COR-L47 (cell line): ENCODE measurements around the gene ZCCHC10.
A peak's percentile ranks its signal among the peaks of the same experiment; 100 is the strongest.
"Not testable (repeated sequence)": the region's sequence is repeated elsewhere in the genome, so short reads cannot be mapped to it uniquely, and the experiment has no call there.

ENCODE experiments used
- DNase-seq: peaks from one replicate; lab custom pipeline; 2025; lab: John Stamatoyannopoulos, UW

ZCCHC10 gene

DNA sequence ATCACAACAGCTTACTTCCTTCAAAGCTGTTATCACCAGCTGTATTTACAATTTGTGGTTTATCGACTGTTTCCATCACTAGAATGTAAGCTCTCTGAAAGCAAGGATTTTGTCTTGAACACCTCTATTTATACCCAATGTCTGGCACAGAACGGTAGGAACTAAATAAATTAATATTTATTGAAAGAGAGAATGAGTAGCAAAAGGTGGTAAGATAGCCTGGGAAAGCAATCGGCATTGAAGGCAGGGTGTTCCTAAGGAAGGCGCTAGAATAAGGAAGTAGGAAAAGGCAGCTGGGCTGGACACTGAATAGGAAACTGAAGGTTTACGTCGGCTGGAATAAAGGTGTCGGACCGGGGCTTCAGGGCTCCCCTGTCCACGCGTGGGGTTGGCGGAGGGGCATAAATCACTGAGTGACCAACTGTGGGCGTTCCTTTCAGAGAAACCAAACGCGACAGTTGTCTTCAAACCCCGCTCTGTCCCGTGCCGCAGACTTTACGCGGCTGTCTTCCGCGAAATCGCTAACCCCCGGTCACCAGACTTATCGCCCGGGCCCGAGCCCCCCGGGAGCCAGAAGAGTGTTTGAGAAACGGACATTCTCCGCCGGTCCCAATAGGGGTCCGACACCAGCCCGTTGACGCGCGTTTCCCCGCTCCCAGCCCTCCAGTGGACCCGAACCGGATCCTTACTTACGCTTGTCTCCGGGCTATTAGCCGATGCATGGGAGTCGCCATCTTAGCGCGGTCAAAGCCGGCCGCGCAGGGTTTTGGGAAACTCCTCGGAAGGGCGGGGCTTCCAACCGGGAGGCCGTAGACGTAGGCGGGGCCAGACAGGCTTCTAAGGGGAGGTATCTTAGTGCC, at the start of gene ZCCHC10:
Gene ZCCHC10, minus strand, starts transcription at position 746 of the 860 bp plus-strand sequence. Its CDS starts 12 bp downstream, at position 734.
- DNase-seq, result peak; percentile 94

DNA sequence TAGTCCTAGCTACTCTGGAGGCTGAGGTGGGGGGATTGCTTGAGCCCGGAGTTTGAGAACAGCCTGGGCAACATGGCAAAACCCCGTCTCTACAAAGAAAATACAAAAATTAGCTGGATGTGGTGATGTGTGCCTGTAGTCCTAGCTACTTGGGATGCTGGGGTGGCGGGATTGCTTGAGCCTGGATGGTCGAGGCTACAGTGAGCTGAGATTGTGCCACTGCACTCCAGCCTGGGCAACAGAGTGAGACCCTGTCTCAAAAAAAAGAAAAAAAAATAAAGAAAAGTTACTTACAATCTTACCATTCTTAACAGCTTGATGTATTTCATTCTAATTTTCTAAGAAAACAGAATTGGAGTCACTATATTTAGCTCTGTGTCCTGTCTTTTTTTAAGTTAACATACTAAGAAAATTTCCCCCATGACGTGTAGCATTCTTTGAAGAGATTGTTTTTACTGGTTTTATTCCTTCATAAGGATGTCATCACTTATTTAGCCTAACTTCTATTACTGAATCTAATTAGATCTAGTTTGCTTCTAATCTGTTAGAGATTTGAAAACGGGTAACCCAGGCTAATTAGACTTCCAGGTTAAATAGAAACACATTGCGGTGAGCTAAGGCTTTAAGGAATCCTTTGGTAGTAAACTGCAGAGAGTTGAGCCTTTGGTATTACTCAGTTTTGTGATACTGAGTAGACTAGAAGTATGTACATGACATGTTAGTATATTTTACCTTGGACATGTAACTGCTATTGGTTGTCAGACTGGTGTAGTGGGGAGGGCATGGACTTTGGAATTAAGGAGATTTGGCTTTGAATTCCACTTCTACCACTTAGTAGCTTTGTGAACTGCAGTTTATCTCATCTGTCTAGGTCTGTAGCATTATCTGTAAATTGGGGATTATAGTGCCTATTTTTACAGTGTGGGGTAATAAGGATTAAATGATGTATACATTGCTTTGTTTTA, 49.5 kb upstream of the ZCCHC10 start:
- DNase-seq, result no peak

DNA sequence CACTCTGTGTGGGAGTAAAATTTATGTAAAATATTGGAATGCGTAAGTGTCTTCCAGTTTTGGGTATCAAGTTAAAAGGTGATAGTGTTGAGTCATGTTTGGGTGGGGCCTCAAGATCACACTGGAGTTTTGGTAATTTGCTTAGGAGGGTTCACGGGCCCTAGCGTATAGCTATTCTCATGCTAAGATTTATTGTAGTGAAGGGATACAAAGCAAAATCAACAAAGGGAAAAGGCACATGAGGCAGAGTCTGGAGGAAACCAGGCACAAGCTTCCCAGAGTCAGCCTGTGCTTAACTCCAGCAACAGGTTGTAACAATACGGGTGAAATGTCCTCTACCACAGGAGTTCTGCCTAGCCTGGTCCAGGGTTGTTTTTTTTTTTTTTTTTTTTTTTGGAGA, 45.7 kb upstream of the ZCCHC10 start:
- DNase-seq, result no peak

DNA sequence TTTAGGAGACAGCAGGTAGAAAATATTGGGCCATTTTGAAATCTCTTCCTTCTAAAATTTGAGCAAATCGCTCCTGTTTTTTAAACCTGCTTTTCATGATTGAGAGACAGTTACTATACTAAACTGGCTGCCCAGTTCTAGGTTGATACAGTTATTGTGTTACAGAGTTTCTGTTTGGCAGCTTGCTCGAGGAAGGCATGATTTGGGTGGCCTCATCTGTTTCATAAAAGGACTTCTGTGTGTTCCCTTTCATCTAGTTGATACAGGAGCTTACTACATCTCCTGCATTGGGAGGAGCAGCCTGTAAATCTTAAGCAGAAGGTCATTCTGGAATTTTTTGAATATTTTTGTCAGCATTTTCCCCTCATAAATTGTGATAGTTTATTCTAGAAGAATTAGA, 39.7 kb upstream of the ZCCHC10 start:
- no peak for DNase-seq

DNA sequence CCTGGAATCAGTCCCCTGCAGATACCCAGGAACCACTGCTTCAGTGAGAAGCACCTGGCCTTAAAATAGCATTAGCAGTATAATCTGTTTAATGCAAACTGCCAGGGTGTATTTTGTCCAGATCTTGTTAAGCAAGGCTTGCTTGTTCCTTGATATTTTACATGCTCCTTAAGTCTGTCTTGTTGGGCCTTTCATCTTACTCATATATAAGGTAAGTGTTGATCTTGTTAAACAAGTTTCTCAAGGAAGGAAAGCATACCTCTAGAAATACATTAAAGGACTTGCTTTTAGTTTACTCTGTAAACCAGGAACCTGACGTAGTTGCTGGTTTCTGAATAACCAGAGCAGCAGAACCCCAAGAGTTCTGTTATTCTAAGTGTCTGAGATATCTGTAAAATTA, 39.1 kb upstream of the ZCCHC10 start:
- no peak for DNase-seq

DNA sequence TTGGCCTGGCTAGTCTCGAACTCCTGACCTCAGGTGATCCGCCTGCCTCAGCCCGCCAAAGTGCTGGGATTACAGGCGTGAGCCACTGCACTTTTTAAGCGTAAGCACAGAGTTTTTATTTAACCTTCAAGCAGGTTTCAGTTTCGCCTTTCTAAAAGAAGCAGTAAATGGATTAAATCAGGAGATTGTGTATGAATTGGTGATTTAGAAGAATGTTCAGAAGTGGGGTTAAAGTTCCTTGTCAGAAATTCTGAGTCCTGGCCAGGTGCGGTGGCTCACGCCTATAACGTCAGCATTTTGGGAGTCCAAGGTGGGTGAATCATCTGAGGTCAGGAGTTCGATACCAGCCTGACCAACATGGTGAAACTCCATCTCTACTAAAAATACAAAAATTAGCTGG, 37.6 kb upstream of the ZCCHC10 start:
- DNase-seq, result no peak

DNA sequence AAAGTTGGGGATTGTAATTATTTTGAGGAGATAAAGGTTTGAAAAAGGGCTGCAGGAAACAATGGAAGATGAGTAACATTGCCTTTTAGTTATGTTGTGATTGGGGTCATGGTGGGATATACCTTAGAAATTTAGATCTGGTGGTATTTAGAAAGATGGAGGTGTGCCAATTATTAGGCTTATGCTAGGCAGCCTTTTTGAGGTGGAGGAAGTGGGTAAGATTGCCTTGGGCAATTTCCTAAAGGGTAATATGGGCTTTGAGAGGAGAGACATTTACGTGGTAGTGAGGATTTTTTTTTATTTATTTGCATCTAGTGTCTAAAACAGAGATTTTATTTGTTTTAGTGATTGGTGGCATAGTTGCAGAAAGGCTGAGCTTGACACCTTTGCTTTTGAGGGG, 35.9 kb upstream of the ZCCHC10 start:
- no peak for DNase-seq

DNA sequence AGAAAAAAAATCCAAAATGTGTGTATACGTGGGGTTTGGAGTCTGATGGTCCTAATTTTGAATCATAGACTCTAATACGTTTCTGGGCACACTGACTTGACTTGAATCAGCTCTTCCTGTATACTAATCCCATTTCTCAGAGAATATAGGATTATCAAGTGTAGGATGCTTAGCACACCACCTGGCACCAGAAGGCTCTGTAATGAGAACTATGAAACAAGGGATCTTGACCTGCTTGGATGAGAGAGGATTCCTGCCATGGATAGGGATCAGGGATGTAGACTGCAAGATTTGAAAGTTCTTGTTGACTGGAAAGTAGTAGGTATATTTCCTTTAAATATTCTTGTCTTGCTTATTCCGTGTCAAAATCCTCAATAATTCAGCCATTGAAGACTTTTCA, 33.3 kb upstream of the ZCCHC10 start:
- no peak for DNase-seq

DNA sequence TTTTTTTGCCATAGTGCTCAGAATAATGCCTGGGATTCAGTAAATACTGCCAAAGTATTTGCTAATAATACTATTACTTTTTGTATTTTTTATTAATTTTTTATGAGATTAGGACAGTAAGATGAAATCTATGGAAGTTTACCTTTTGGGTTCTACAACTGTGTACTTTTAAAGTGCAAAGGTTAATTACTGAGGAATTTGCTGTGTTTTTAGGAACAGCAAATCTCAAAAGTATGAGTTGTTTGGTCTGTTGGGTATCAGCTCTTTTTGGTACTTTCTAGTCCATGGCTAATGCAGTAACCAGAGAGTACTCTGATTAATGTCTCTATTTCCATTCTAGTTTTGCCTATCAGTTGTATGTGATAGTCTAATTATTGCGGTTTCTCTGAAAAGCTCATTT, 30.5 kb upstream of the ZCCHC10 start:
- no peak for DNase-seq

DNA sequence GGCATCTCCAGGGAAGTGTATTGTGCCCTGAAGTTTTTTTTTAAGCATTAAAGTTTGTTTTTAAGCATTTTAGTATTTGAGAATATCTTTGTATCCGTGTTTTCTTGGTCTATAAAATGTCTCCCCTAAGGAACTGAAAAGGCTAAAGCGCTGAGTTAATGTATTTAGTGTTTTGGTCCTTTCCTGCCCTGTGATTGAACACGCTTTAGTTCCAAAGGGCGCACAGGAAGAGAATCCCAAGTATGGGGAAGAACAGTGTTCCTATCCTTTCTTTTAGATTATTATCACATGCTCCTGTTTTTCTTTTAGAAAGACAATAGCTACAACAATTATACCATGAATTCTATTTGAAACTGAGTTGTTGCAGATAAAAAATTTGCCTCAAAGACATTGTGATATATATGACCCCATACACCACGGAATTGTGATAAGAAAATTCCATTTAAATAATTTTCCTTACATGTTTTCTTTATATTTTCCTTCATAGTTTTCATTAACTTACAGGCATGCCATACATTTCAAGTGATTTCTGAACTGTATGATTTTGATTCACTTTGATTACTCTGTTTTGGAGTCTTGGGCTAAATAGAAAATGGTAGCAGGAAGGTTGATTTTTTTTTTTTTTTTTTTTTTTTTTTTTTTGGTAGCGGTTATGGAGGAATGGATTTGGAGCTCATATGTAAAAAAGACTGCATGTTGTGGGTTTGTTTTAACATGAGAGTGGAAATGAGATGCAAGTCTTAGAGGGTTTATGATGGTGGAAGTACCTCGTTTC, 28.5 kb upstream of the ZCCHC10 start:
- no peak for DNase-seq

DNA sequence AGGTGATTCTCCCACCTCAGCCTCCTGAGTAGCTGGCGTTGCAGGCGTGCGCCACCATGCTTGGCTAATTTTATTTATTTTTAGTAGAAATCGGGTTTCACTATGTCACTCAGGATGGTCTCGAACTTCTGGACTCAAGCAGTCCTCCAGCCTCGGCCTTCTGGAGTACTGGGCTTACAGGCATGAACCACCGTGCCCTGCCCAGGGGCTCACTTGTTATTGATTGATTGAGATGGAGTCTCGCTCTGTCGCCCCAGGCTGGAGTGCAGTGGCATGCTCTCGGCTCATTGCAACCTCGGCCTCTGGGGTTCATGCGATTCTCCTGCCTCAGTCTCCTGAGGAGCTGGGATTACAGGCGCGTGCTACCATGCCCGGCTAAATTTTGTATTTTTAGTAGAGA, 27.1 kb upstream of the ZCCHC10 start:
- DNase-seq, result no peak

DNA sequence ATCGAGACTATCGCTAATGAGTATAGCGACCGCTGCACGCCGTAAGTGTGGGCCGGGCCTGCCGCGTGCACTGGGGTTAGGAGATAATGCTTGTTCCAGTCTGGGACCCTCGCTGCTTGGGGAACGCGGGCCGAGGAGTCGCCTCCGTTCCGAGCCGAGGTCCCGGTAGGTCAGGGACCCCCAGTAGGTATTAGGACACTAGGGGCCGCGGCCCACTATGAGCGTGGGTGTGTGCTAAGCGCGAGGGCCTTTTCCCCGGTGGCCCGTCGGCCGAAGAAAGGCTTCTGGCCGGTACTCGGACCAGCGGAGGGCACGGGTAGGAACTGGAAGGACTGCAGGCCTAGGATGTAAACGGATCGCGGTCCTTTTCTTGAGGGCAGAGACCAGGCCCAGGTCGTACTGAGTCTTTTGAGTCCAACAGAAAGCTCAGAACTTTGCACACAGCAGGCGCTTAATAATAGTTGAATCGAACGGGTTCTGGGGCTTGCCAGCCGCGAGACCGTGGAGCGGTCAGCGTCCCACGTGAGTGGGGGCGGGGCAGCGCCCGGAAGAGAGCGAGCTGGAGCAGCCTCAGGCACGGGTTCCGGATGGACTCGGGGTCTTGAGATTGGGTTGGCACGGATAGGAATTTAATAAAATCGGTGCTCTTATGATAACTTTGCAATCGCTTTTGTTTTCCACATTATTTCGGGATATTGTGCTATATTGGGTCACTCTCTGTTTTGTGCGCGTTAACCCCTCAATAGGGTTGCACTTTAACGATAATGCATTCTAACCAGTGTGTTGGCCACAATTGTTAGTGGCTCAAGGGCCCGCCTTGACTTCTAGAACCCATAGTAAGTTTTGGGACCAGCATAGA, 26.2 kb upstream of the ZCCHC10 start:
- peak; percentile 29 for DNase-seq

DNA sequence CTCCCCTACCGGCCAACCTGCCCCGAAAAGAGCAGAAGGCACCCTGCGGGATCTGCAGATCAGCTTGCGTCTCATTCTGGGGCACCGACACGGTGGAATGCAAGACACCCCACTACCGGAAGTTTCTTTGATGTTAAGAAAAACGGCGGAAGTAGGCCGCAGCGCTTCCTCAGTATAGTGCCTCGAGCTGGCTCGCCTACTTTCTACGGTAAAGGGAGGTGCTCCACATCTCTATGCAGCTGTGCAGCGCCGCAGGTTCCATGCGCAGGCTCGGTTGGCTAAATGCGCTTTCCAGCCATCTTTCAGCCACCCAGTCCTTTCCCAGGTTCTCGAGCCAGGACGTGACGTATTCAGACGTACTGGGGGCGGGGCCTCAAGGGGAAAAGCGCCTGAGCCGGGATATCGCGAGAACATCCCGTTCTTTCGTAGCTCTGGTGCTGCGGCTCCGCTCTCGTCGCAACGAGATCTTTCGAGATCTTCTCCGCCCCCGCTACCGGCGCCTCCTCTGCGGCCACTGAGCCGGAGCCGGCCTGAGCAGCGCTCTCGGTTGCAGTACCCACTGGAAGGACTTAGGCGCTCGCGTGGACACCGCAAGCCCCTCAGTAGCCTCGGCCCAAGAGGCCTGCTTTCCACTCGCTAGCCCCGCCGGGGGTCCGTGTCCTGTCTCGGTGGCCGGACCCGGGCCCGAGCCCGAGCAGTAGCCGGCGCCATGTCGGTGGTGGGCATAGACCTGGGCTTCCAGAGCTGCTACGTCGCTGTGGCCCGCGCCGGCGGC, 25.4 kb upstream of the ZCCHC10 start, which contains the start of gene HSPA4:
Gene HSPA4, plus strand, starts transcription at position 472 of the 775 bp plus-strand sequence. Its CDS starts 238 bp downstream, at position 710.
- peak; percentile 99 for DNase-seq

DNA sequence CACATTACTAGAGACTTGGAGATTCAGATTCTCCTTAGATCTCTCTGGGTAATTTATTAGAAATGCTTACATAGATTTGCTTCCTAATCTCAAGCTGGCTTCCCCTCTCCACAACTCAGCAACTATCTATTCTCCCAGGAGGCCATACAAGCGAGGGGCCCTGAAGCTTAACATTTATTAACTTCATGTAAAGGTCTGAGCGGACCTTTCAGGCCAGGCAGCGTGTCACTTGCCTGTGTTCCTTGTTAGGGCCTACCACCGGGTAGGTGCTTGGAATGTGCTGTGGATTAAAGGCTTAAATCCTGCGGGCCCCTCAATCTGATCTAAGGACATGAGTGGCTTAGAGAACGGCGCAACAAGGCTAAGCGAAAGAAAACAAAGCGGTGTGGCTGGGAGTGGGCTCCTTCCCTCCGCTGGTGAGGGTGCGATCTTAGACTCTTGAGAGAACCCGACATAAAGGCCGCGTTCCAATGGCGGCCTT, 24.8 kb upstream of the ZCCHC10 start:
- no peak for DNase-seq

DNA sequence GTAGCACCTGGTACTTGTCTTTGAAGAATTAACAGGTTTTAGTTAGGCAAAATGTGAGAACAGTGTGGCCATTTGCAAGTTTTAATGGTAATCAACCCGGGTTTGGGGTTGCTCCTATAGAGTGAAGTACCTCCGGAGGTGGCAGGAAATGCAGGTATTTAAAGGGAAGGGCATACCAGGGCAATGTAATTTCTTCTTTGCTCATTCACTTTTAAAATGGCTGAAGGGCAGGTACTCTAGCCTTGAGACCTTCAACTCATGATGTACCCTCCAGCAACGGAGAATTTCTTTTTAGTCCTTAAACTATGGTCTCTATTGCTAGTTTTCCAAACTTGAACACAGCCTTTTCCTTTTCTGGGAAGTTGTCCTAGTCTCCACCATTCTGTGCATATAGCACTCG, 24.2 kb upstream of the ZCCHC10 start:
- DNase-seq, result no peak

DNA sequence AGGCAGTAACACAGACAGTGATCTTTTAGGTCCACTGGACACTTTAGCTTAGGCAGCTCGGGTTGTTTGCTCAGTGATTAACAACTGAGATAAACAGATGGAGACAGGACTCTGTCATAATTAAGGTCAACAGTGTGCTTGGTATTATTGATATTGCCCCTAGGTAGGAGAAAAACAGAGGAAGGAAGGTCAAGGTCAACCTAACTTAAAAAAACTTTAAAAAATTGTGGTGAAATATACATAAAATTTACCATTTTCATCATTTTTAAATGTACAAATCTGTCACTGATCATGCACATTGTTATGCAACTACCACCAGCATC, 23.3 kb upstream of the ZCCHC10 start:
- peak; percentile 3 for DNase-seq

DNA sequence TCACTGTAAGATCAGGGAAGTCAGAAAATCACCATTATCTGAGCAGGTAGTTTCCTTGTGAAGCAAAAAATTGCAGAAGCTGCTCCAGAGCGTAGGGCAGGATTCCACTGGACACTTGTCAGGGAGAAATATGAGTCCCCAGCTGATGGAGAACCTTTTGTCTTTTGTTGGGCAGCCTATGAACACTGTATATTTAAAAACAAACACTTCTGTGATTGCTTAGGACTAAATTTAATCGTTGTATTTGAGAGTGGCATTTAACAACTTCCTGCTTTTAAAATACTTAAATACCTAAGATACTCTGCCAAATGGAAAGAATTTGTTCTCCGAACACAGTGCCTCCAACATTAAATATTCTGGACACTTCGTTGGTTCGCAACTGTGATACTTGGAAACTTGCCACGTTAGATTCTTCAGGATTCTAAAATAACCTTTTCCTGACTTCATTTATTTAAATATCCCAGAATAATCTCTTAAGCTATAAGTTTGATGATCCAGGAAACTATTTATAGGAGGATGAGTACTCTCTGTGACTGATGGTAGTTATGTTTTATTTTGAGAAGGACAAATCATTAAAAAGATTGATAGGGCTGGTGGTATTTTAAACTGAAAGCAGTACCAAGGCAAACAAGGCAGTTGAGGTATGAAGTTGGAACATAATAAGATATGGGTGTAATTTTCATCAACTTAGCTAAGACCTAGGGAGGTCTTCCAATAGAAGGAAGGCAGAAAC, 22.8 kb upstream of the ZCCHC10 start:
- DNase-seq, result no peak

DNA sequence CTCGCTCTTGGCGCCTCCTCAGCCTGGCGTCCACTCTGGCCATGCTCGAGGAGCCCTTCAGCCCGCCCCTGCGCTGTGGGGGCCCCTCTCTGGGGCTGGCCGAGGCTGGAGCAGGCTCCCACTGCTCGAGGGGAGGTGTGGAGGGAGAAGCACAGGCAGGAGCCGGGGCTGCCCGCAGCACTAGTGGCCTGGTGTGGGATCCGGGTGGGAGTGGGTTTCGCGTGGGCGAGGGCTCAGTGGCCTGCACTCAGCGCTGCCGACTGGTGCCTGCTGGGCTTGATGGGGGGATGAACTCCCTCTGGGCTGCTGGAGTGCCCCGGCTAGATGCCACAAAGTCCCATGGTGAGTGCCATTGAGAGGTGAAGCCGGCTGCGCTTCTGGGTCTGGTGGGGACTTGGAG, 21.1 kb upstream of the ZCCHC10 start:
- no peak for DNase-seq

DNA sequence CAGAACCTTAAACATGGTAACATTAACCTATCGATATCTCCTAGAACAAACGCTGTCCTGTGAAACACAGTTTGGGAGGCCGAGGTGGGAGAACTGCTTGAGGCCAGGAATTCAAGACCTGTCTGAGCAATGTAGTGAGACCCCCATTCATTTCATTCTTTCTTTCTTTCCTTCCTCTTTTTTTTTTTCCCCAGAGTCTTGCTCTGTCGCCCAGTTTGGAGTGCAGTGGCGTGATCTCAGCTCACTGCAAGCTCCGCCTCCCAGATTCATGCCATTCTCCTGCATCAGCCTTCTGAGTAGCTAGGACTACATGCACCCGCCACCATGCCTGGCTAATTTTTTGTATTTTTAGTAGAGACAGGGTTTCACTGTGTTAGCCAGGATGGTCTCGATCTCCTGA, 20.2 kb upstream of the ZCCHC10 start:
- not testable (repeated sequence) for DNase-seq

DNA sequence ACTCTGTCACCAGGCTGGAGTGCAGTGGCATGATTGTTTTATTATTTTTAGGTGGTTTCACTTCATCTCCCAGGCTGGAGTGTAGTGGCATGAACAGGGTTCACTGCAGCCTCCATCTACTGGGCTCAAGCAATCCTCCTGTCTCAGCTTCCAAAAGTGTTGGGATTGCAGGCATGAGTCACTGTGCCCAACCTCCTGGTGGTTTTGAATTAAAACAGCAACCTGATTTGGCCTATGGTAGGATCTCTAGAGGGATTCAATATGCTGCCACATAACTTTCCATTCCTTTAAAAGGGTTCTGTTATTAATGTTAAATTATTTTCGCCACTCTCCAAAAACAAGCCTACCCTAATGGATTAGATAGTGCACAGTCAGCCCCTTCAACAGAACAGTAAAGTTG, 15.6 kb upstream of the ZCCHC10 start:
- no peak for DNase-seq
